ENCODE measurements around the gene FALEC. TPM values are rescaled to one million over a fixed set of nuclear protein-coding genes. Genes with fewer than 3 reads are reported as not detected.
A peak's percentile ranks its signal among the peaks of the same experiment; 100 is the strongest.

Gene FALEC
- total RNA-seq, 1 experiment from 2014 or later, result 0.59 TPM

DNA sequence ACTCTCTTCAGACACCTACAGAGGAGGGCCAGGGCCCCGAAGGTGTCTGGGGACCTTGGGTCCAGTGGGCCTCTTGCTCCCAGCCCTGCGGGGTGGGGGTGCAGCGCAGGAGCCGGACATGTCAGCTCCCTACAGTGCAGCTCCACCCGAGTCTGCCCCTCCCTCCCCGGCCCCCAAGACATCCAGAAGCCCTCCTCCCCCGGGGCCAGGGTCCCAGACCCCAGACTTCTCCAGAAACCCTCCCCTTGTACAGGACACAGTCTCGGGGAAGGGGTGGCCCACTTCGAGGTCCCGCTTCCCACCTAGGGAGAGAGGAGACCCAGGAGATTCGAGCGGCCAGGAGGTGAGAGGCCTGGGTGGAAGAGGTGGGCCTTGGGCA, 37.3 kb downstream of the FALEC start:
- TF ChIP-seq, protein P1, sequence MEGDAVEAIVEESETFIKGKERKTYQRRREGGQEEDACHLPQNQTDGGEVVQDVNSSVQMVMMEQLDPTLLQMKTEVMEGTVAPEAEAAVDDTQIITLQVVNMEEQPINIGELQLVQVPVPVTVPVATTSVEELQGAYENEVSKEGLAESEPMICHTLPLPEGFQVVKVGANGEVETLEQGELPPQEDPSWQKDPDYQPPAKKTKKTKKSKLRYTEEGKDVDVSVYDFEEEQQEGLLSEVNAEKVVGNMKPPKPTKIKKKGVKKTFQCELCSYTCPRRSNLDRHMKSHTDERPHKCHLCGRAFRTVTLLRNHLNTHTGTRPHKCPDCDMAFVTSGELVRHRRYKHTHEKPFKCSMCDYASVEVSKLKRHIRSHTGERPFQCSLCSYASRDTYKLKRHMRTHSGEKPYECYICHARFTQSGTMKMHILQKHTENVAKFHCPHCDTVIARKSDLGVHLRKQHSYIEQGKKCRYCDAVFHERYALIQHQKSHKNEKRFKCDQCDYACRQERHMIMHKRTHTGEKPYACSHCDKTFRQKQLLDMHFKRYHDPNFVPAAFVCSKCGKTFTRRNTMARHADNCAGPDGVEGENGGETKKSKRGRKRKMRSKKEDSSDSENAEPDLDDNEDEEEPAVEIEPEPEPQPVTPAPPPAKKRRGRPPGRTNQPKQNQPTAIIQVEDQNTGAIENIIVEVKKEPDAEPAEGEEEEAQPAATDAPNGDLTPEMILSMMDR (IDR thresholded peaks at IDR 0.05; ENCODE audit: insufficient read depth in 1 of 2, low read depth in 1 of 2, low read length in 1 of 2, severe bottlenecking in 1 of 2, unreplicated experiment in 1 of 2), result no peak
- H3K4me3 ChIP-seq (ENCODE audit: low read depth, low read length), result no peak overlapping the region
- Mint-ChIP-seq H3K4me1 (ENCODE audit: low read depth, unreplicated experiment) (peaks cover 15% of the 10 kb centered on the region), H3K9me3 (ENCODE audit: unreplicated experiment) (no peaks in the 10 kb centered on the region), H3K36me3 (ENCODE audit: insufficient read depth, unreplicated experiment) (peaks cover 30% of the 10 kb centered on the region), H3K27ac (ENCODE audit: unreplicated experiment) (peak overlapping the region; percentile 67), H3K27me3 (ENCODE audit: insufficient read depth, unreplicated experiment) (no peaks in the 10 kb centered on the region), H3K4me3 (ENCODE audit: unreplicated experiment) (peak overlapping the region; percentile 25)
- ChIA-PET POLR2A (interaction anchor here (0.7 kb wide), 1 partner anchor 27 kb away, joined by 4 read pairs; the partner anchor contains the start of gene MCL1), CTCF (no interaction called here)
- H3K4me1 ChIP-seq, result peaks cover 44% of the 10 kb centered on the region
- BruUV-seq (replicated peaks), result no TSS peak
- no peaks in the 10 kb centered on the region for H3K9me3 ChIP-seq
- intact Hi-C loops (cut with micrococcal nuclease; ENCODE audit: unreplicated experiment), result loop anchor here (1.0 kb wide), 1 partner anchor 7 kb away; no protein-coding TSS in a partner anchor
- no peaks in the 10 kb centered on the region for H3K27me3 ChIP-seq (replicated peaks; ENCODE audit: control insufficient read depth, insufficient read depth, low read length)
- DNase-seq, result no peak
- H3K36me3 ChIP-seq (ENCODE audit: control insufficient read depth, insufficient read depth, low read length), result no peaks in the 10 kb centered on the region

DNA sequence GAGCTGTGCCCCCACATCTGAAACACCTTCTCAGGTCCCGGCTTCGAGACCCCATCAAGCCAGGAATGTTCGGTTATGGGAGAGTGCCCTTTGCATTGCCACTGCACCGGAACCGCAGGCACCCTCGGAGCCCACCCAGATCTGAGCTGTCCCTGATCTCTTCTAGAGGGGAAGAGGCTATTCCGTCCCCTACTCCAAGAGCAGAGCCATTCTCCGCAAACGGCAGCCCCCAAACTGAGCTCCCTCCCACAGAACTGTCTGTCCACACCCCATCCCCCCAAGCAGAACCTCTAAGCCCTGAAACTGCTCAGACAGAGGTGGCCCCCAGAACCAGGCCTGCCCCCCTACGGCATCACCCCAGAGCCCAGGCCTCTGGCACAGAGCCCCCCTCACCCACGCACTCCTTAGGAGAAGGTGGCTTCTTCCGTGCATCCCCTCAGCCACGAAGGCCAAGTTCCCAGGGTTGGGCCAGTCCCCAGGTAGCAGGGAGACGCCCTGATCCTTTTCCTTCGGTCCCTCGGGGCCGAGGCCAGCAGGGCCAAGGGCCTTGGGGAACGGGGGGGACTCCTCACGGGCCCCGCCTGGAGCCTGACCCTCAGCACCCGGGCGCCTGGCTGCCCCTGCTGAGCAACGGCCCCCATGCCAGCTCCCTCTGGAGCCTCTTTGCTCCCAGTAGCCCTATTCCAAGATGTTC, 38.0 kb downstream of the FALEC start:
- Mint-ChIP-seq H3K4me1 (ENCODE audit: low read depth, unreplicated experiment) (peaks cover 15% of the 10 kb centered on the region), H3K4me3 (ENCODE audit: unreplicated experiment) (no peak overlapping the region), H3K9me3 (ENCODE audit: unreplicated experiment) (no peaks in the 10 kb centered on the region), H3K36me3 (ENCODE audit: insufficient read depth, unreplicated experiment) (peaks cover 36% of the 10 kb centered on the region), H3K27ac (ENCODE audit: unreplicated experiment) (peak overlapping the region; percentile 67), H3K27me3 (ENCODE audit: insufficient read depth, unreplicated experiment) (no peaks in the 10 kb centered on the region)
- intact Hi-C loops (cut with micrococcal nuclease; ENCODE audit: unreplicated experiment), result no loop called here
- Histone ChIP-seq H3K4me1 (peaks cover 44% of the 10 kb centered on the region), H3K9me3 (no peaks in the 10 kb centered on the region), H3K4me3 (ENCODE audit: low read depth, low read length) (no peak overlapping the region), H3K27me3 (replicated peaks; ENCODE audit: control insufficient read depth, insufficient read depth, low read length) (no peaks in the 10 kb centered on the region), H3K36me3 (ENCODE audit: control insufficient read depth, insufficient read depth, low read length) (no peaks in the 10 kb centered on the region)
- DNase-seq, result no peak
- ChIA-PET CTCF (interaction anchor here (0.7 kb wide), 1 partner anchor 21 kb away, joined by 4 read pairs; no protein-coding TSS in a partner anchor), POLR2A (no interaction called here)
- TF ChIP-seq, protein P1 (IDR thresholded peaks at IDR 0.05; ENCODE audit: insufficient read depth in 1 of 2, low read depth in 1 of 2, low read length in 1 of 2, severe bottlenecking in 1 of 2, unreplicated experiment in 1 of 2), result no peak
- BruUV-seq (replicated peaks), result no TSS peak

DNA sequence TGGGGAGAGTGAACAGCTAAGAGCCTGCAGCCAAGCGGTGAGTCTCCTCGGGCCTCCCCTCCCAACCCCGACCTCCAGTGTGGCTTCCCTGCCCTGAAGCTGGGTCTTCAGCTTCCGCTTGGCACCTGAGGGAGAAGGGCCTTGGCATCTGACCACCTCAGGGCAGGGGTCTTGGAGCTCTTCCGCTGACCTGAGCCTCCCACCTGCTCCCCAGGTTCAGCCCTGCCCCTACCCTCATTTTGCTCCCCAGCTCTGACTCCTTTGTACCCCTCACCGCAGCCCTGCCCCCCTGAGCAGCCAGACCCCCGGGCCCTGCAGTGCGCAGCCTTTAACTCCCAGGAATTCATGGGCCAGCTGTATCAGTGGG, 38.5 kb downstream of the FALEC start:
- intact Hi-C loops (cut with micrococcal nuclease; ENCODE audit: unreplicated experiment), result no loop called here
- Histone ChIP-seq H3K4me3 (ENCODE audit: low read depth, low read length) (no peak overlapping the region), H3K4me1 (peaks cover 44% of the 10 kb centered on the region), H3K9me3 (no peaks in the 10 kb centered on the region), H3K27me3 (replicated peaks; ENCODE audit: control insufficient read depth, insufficient read depth, low read length) (no peaks in the 10 kb centered on the region), H3K36me3 (ENCODE audit: control insufficient read depth, insufficient read depth, low read length) (no peaks in the 10 kb centered on the region; the same call in 1 of the 2 replicates)
- ChIA-PET POLR2A (no interaction called here), CTCF (interaction anchor here (0.7 kb wide), 1 partner anchor 21 kb away, joined by 4 read pairs; no protein-coding TSS in a partner anchor)
- Mint-ChIP-seq H3K27ac (ENCODE audit: unreplicated experiment) (no peak overlapping the region), H3K36me3 (ENCODE audit: insufficient read depth, unreplicated experiment) (peaks cover 36% of the 10 kb centered on the region), H3K4me1 (ENCODE audit: low read depth, unreplicated experiment) (peaks cover 15% of the 10 kb centered on the region), H3K9me3 (ENCODE audit: unreplicated experiment) (no peaks in the 10 kb centered on the region), H3K4me3 (ENCODE audit: unreplicated experiment) (no peak overlapping the region), H3K27me3 (ENCODE audit: insufficient read depth, unreplicated experiment) (no peaks in the 10 kb centered on the region)
- no TSS peak for BruUV-seq (replicated peaks)
- no peak for DNase-seq
- TF ChIP-seq, protein P1 (IDR thresholded peaks at IDR 0.05; ENCODE audit: insufficient read depth in 1 of 2, low read depth in 1 of 2, low read length in 1 of 2, severe bottlenecking in 1 of 2, unreplicated experiment in 1 of 2), result no peak

All from Caco-2 (cell line).